ENCODE measurements around the gene NOTUM.

GRCh38 chr17:81911277-81911961 is 49.6 kb downstream of the NOTUM start, which contains the start of gene PCYT2:
- TF ChIP-seq SUZ12 (IDR thresholded peaks at IDR 0.05), result no peak
- no peak for TF ChIP-seq BHLHE40 (IDR thresholded peaks at IDR 0.05; ENCODE audit: borderline replicate concordance)
- no peak for TF ChIP-seq CTBP1 (IDR thresholded peaks at IDR 0.05; ENCODE audit: borderline replicate concordance)
- no peak for TF ChIP-seq SP1 (IDR thresholded peaks at IDR 0.05)
- no peak for TF ChIP-seq ELF4 (IDR thresholded peaks at IDR 0.05)
